ENCODE results near the gene TBC1D22A. TPM values are rescaled to one million over a fixed set of nuclear protein-coding genes. Genes with fewer than 3 reads are reported as not detected.

TBC1D22A gene
- polyA plus RNA-seq, 1 donor (not counting 4 experiments of a cell fraction or from before 2014, with no cell fraction given) = 20.9 TPM

DNA sequence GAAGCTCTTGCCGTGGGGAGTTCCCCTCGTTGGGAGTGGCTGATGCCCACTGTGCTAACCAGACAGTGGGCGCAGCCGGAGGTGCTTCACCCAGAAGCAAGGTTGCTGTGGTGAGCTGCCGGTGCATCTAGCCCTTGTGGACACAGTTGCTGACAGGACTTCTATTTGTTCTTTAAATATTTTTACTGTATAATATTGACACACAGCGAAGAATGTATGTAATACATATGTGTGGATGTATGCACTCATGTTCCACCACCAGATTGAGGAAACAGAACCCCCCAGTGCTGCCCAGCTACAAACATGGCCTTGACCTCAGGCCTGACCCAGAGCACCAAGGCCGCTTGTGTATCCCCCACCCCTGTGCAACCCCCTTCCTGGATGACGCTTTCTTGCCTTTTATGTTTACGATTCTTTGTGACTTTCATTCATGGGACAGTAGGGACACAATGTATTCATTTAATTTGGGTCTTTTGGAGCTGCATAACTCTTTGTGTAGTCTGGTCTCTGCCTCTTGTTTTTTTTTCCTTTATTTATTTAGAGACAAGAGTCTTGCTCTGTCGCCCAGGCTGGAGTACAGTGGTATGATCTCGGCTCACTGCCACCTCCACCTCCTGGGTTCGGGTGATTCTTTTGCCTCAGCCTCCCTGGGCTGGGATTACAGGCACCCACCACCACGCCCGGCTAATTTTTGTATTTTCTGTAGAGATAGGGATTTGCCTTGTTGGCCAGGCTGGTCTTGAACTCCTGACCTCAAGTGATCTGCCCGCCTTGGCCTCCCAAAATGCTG is 132.6 kb downstream of the TBC1D22A start:
- dilution Hi-C loops (cut with MboI; ENCODE audit: extremely low pct_ligation_motif_present, low sequenced_read_pairs) = no loop called here
- no peaks in the 10 kb centered on the region for H3K9me1 ChIP-seq (ENCODE audit: control insufficient read depth, extremely low read depth, insufficient read depth, low read length)
- no peak overlapping the region for H3K4me3 ChIP-seq (ENCODE audit: control insufficient read depth in 2 of 3, extremely low read depth in 1 of 3, insufficient read depth in 2 of 3, low read depth in 1 of 3, low read length in 3 of 3)
- TF ChIP-seq, protein P1, sequence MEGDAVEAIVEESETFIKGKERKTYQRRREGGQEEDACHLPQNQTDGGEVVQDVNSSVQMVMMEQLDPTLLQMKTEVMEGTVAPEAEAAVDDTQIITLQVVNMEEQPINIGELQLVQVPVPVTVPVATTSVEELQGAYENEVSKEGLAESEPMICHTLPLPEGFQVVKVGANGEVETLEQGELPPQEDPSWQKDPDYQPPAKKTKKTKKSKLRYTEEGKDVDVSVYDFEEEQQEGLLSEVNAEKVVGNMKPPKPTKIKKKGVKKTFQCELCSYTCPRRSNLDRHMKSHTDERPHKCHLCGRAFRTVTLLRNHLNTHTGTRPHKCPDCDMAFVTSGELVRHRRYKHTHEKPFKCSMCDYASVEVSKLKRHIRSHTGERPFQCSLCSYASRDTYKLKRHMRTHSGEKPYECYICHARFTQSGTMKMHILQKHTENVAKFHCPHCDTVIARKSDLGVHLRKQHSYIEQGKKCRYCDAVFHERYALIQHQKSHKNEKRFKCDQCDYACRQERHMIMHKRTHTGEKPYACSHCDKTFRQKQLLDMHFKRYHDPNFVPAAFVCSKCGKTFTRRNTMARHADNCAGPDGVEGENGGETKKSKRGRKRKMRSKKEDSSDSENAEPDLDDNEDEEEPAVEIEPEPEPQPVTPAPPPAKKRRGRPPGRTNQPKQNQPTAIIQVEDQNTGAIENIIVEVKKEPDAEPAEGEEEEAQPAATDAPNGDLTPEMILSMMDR (optimal IDR thresholded peaks at IDR 0.05 in 1 of 3, IDR thresholded peaks at IDR 0.05 in 1 of 3, conservative IDR thresholded peaks at IDR 0.05 in 1 of 3; ENCODE audit: extremely low read depth in 1 of 3, insufficient read depth in 2 of 3, low read length in 3 of 3) = no peak
- no peak for TF ChIP-seq EZH2 (IDR thresholded peaks at IDR 0.05; ENCODE audit: low read length)
- no peaks in the 10 kb centered on the region for H3K4me1 ChIP-seq (ENCODE audit: control insufficient read depth, extremely low read depth, insufficient read depth, low read length)
- no peaks in the 10 kb centered on the region for H3K9me3 ChIP-seq (ENCODE audit: control insufficient read depth, low read depth, low read length)
- H3K36me3 ChIP-seq (ENCODE audit: control insufficient read depth in 2 of 2, extremely low read depth in 1 of 2, insufficient read depth in 2 of 2, low read length in 2 of 2) = peaks cover 9 to 11% of the 10 kb centered on the region in 2 experiments
- no peak overlapping the region for H3K9ac ChIP-seq (ENCODE audit: control insufficient read depth, extremely low read depth, insufficient read depth, low read length)
- no peak overlapping the region for H3K4me2 ChIP-seq (ENCODE audit: control insufficient read depth, extremely low read depth, insufficient read depth, low read depth, low read length)
- H3K27ac ChIP-seq (ENCODE audit: control insufficient read depth, insufficient read depth, low read length) = no peak overlapping the region
- peaks cover 6% of the 10 kb centered on the region for H3K79me2 ChIP-seq (ENCODE audit: control insufficient read depth, insufficient read depth, low read length)
- FAIRE-seq (no peak), DNase-seq (ENCODE audit: low read depth, low spot score) (no peak)
- H4K20me1 ChIP-seq (ENCODE audit: control insufficient read depth, extremely low read depth, insufficient read depth, low read length) = no peaks in the 10 kb centered on the region
- H3K27me3 ChIP-seq (ENCODE audit: control insufficient read depth, extremely low read depth, insufficient read depth, low read length) = no peaks in the 10 kb centered on the region
- H2AFZ ChIP-seq (ENCODE audit: control insufficient read depth, low read length) = no peak overlapping the region

- Histone ChIP-seq H3K4me3 (ENCODE audit: control insufficient read depth in 2 of 3, extremely low read depth in 1 of 3, insufficient read depth in 2 of 3, low read depth in 1 of 3, low read length in 3 of 3) (no peak overlapping the region), H3K9ac (ENCODE audit: control insufficient read depth, extremely low read depth, insufficient read depth, low read length) (no peak overlapping the region), H3K4me2 (ENCODE audit: control insufficient read depth, extremely low read depth, insufficient read depth, low read depth, low read length) (no peak overlapping the region), H2AFZ (ENCODE audit: control insufficient read depth, low read length) (no peak overlapping the region), H3K9me1 (ENCODE audit: control insufficient read depth, extremely low read depth, insufficient read depth, low read length) (no peaks in the 10 kb centered on the region), H3K27ac (ENCODE audit: control insufficient read depth, insufficient read depth, low read length) (no peak overlapping the region), H3K4me1 (ENCODE audit: control insufficient read depth, extremely low read depth, insufficient read depth, low read length) (no peaks in the 10 kb centered on the region), H3K79me2 (ENCODE audit: control insufficient read depth, insufficient read depth, low read length) (peaks cover 4% of the 10 kb centered on the region), H3K36me3 (ENCODE audit: control insufficient read depth in 2 of 2, extremely low read depth in 1 of 2, insufficient read depth in 2 of 2, low read length in 2 of 2) (peaks cover 8 to 11% of the 10 kb centered on the region in 2 experiments), H4K20me1 (ENCODE audit: control insufficient read depth, extremely low read depth, insufficient read depth, low read length) (no peaks in the 10 kb centered on the region), H3K27me3 (ENCODE audit: control insufficient read depth, extremely low read depth, insufficient read depth, low read length) (no peaks in the 10 kb centered on the region), H3K9me3 (ENCODE audit: control insufficient read depth, low read depth, low read length) (no peaks in the 10 kb centered on the region)
- FAIRE-seq = no peak
- dilution Hi-C loops (cut with MboI; ENCODE audit: extremely low pct_ligation_motif_present, low sequenced_read_pairs) = no loop called here
- no peak for TF ChIP-seq EZH2 (IDR thresholded peaks at IDR 0.05; ENCODE audit: low read length)
- TF ChIP-seq, protein P1 (optimal IDR thresholded peaks at IDR 0.05 in 1 of 3, IDR thresholded peaks at IDR 0.05 in 1 of 3, conservative IDR thresholded peaks at IDR 0.05 in 1 of 3; ENCODE audit: extremely low read depth in 1 of 3, insufficient read depth in 2 of 3, low read length in 3 of 3) = no peak
- no peak for DNase-seq (ENCODE audit: low read depth, low spot score)
These were observed 133.3 kb downstream of the TBC1D22A start for GRCh38 chr22:46895753-46896152.

Data from keratinocyte (primary cell).